Loucy (cell line): Measurements from ENCODE around the gene CTIF.

Experiments used
- H2AFZ ChIP-seq: fragments of 200-600 bp; sonication (generic); 2 replicates; pipeline ENCODE4 v1.6.0; 2016; ENCODE audit warnings: antibody characterized with exemption, mild to moderate bottlenecking, low read length, moderate library complexity
- H3F3A ChIP-seq: fragments of 200-600 bp; 2 replicates; pipeline ENCODE4 v1.6.0; 2016; ENCODE audit warnings: antibody characterized with exemption, low read depth, mild to moderate bottlenecking
- H3K27me3 ChIP-seq: fragments of 200-600 bp; sonication (generic); 2 replicates; pipeline ENCODE4 v1.6.1; 2014; ENCODE audit warnings: low read length, mild to moderate bottlenecking; ENCODE audit not compliant: insufficient read depth, poor library complexity, severe bottlenecking
- H3K36me3 ChIP-seq: fragments of 200-600 bp; sonication (generic); 2 replicates; pipeline ENCODE4 v1.6.1; 2016; ENCODE audit warnings: low read length; ENCODE audit not compliant: insufficient read depth
- H3K4me1 ChIP-seq: fragments of 200-600 bp; sonication (generic); 2 replicates; pipeline ENCODE4 v1.5.1; 2014; ENCODE audit warnings: low read length, mild to moderate bottlenecking; ENCODE audit not compliant: insufficient read depth, poor library complexity, severe bottlenecking
- H3K4me2 ChIP-seq: fragments of 200-600 bp; sonication (generic); 2 replicates; pipeline ENCODE4 v1.6.0; 2014; ENCODE audit warnings: antibody characterized with exemption, low read length, low read depth, mild to moderate bottlenecking; ENCODE audit not compliant: poor library complexity, severe bottlenecking
- H3K4me3 ChIP-seq: fragments of 200-600 bp; sonication (generic); 2 replicates; pipeline ENCODE4 v1.5.1; 2014; ENCODE audit warnings: low read length, mild to moderate bottlenecking, mixed read lengths; ENCODE audit not compliant: poor library complexity, severe bottlenecking
- H3K79me2 ChIP-seq: fragments of 200-600 bp; sonication (generic); 2 replicates; pipeline ENCODE4 v1.6.1; 2014; ENCODE audit warnings: low read length; ENCODE audit not compliant: insufficient read depth
- H3K9ac ChIP-seq: fragments of 200-600 bp; sonication (generic); 2 replicates; pipeline ENCODE4 v1.6.0; 2014; ENCODE audit warnings: mild to moderate bottlenecking, low read depth, low read length, moderate library complexity; ENCODE audit not compliant: poor library complexity, severe bottlenecking
- H3K9me2 ChIP-seq: fragments of 200-600 bp; sonication (generic); replicated peaks from 2 replicates; pipeline ENCODE4 v1.6.1; 2016; ENCODE audit warnings: low read depth, low read length, mixed read lengths
- H3K9me3 ChIP-seq: fragments of 200-600 bp; sonication (generic); 2 replicates; pipeline ENCODE4 v1.6.1; 2014; ENCODE audit warnings: mild to moderate bottlenecking, antibody characterized with exemption, low read length, low read depth; ENCODE audit not compliant: insufficient read depth
- H4K20me1 ChIP-seq: fragments of 200-600 bp; sonication (generic); 2 replicates; pipeline ENCODE4 v1.6.0; 2014; ENCODE audit warnings: antibody characterized with exemption, low read length, mild to moderate bottlenecking; ENCODE audit not compliant: insufficient read depth, poor library complexity, severe bottlenecking
- CTCF ChIP-seq: fragments of 200-600 bp; sonication (generic); conservative IDR thresholded peaks from 2 replicates; pipeline ENCODE4 v1.5.1; 2014; ENCODE audit warnings: mild to moderate bottlenecking, antibody characterized with exemption, low read length
- EZH2phosphoT487 ChIP-seq: fragments of 200-600 bp; IDR thresholded peaks from 2 replicates; pipeline ENCODE4 v1.6.1; 2018; ENCODE audit warnings: antibody characterized with exemption, mild to moderate bottlenecking, moderate library complexity, borderline replicate concordance

Gene CTIF

GRCh38 chr18:48777744-48778116, 238.9 kb downstream of the CTIF start:
- H3K27me3 ChIP-seq = no peaks in the 10 kb centered on the region
- no peaks in the 10 kb centered on the region for H3K36me3 ChIP-seq
- H3K9me3 ChIP-seq = no peaks in the 10 kb centered on the region
- no peaks in the 10 kb centered on the region for H3K79me2 ChIP-seq
- H3K4me3 ChIP-seq = no peak overlapping the region
- H3F3A ChIP-seq = no peaks in the 10 kb centered on the region
- H3K9me2 ChIP-seq = no peaks in the 10 kb centered on the region
- peaks cover 14% of the 10 kb centered on the region for H3K4me1 ChIP-seq
- no peak overlapping the region for H3K9ac ChIP-seq
- H3K4me2 ChIP-seq = no peak overlapping the region
- H4K20me1 ChIP-seq = no peaks in the 10 kb centered on the region
- TF ChIP-seq CTCF = no peak
- TF ChIP-seq EZH2phosphoT487 = no peak
- no peak overlapping the region for H2AFZ ChIP-seq

- Histone ChIP-seq H3K79me2 (no peaks in the 10 kb centered on the region), H3K4me2 (no peak overlapping the region), H3K9ac (no peak overlapping the region), H3K36me3 (no peaks in the 10 kb centered on the region), H3K4me3 (no peak overlapping the region), H3K9me3 (no peaks in the 10 kb centered on the region), H3F3A (no peaks in the 10 kb centered on the region), H3K4me1 (peaks cover 14% of the 10 kb centered on the region), H3K9me2 (no peaks in the 10 kb centered on the region), H2AFZ (no peak overlapping the region), H4K20me1 (no peaks in the 10 kb centered on the region), H3K27me3 (no peaks in the 10 kb centered on the region)
- TF ChIP-seq CTCF (no peak), EZH2phosphoT487 (no peak)
Measured at GRCh38 chr18:48778344-48779011, 239.6 kb downstream of the CTIF start.

GRCh38 chr18:48779462-48779861, 240.6 kb downstream of the CTIF start:
- Histone ChIP-seq H3K4me3 (no peak overlapping the region), H3K36me3 (peaks cover 4% of the 10 kb centered on the region; the same call in 1 of the 2 replicates), H3K4me2 (no peak overlapping the region), H3K9ac (no peak overlapping the region), H3K79me2 (no peaks in the 10 kb centered on the region), H3K4me1 (peaks cover 14% of the 10 kb centered on the region), H3K9me3 (no peaks in the 10 kb centered on the region), H3F3A (no peaks in the 10 kb centered on the region), H3K27me3 (no peaks in the 10 kb centered on the region), H4K20me1 (no peaks in the 10 kb centered on the region), H2AFZ (no peak overlapping the region), H3K9me2 (no peaks in the 10 kb centered on the region)
- TF ChIP-seq EZH2phosphoT487 (no peak), CTCF (no peak)
